ENCODE measurements around the gene KCTD7. TPM values are rescaled to one million over a fixed set of nuclear protein-coding genes. Genes with fewer than 3 reads are reported as not detected.
"Not testable (repeated sequence)": the region's sequence is repeated elsewhere in the genome, so short reads cannot be mapped to it uniquely, and the experiment has no call there.

KCTD7 gene
- total RNA-seq: 11.0 and 13.8 TPM in 2 replicates

GRCh38 chr7:66628361-66629221 is at the start of gene KCTD7:
KCTD7 (plus strand) TSS chr7:66628881; CDS start chr7:66629065, 184 bp downstream.
- Mint-ChIP-seq H3K36me3 (ENCODE audit: low read depth) (peaks cover 19% of the 10 kb centered on the region), H3K27ac (peak within 1 kb of the TSS; percentile 83), H3K9me3 (no peaks in the 10 kb centered on the region), H3K4me3 (peak within 1 kb of the TSS; percentile 90), H3K4me1 (ENCODE audit: low read depth) (peaks cover 39% of the 10 kb centered on the region), H3K27me3 (ENCODE audit: insufficient read depth) (no peaks in the 10 kb centered on the region)
- intact Hi-C loops (cut with micrococcal nuclease): loop anchor here (1.0 kb wide), 8 partner anchors 26 to 878 kb away; partner anchors contain the start of genes RABGEF1 and TYW1
- peak; percentile 94 for DNase-seq (ENCODE audit: low spot score)

GRCh38 chr7:66580380-66580779 is 48.3 kb upstream of the KCTD7 start:
- H3K27ac Mint-ChIP-seq; H3K9me3 Mint-ChIP-seq; DNase-seq (ENCODE audit: low spot score); intact Hi-C loops (cut with micrococcal nuclease); H3K4me3 Mint-ChIP-seq; H3K27me3 Mint-ChIP-seq (ENCODE audit: insufficient read depth): not testable (repeated sequence)
- H3K36me3 Mint-ChIP-seq (ENCODE audit: low read depth): peaks cover 25% of the 10 kb centered on the region
- H3K4me1 Mint-ChIP-seq (ENCODE audit: low read depth): peaks cover 45% of the 10 kb centered on the region

DNA sequence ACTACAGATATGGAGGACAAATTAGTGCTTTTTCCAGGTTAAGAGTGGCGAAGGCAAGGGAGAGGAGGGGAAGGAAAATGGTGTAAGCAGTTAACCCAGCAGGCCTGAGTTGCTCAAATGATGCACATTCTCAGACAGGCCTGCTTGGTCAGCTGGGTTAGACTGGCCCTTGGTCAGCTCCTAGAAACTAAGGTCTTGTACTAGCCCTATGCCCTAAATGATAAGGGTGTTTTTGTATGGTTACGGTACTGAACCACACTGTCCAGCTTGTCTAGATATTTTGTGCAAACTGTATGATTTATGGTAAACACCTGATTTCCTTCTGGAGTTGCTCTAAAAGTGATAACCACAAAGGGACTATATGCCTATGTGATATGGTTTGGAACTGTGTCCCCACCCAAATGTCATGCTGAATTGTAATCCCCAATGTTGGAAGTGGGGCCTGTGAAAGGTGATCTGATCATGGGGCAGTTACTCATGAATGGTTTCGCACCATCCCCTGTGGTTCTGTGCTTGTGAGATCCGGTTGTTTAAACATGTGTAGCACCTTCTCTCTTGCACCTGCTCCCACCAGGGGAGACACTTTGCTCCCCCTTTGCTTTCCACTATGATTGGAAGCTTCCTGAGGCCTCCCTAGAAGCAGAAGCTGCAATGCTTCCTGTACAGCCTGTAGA is 45.7 kb upstream of the KCTD7 start:
- H3K27me3 Mint-ChIP-seq (ENCODE audit: insufficient read depth); H3K27ac Mint-ChIP-seq; DNase-seq (ENCODE audit: low spot score); H3K9me3 Mint-ChIP-seq; intact Hi-C loops (cut with micrococcal nuclease); H3K4me3 Mint-ChIP-seq: not testable (repeated sequence)
- Mint-ChIP-seq H3K4me1 (ENCODE audit: low read depth) (peaks cover 43% of the 10 kb centered on the region), H3K36me3 (ENCODE audit: low read depth) (peaks cover 18% of the 10 kb centered on the region)

DNA sequence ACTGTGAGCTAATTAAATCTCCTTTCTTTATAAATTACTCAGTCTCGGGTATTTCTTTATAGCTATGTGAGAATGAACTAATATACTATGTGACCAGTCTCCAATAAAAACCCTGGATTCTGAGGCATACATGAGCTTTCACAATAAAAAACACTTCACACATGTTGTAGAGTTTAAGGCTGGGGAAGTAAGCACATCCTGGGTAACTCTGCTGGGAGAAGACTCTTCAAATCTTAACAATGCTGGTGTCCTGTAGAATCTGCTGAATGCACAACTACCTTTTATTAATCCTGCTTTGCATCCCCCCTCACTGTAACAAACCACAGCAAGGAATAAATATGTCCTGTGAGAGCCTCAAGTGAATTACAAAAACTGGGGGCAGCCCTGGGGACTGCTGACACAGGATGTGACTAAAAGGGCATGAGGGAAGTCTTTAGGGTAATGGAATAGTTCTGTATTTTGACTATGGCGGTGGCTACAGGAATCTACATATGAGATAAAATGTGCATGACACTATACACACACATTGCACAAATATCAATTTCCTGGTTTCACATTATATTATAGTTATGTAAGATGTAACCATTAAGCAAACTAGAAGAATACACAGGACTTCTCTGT is 45.1 kb upstream of the KCTD7 start:
- no peaks in the 10 kb centered on the region for H3K9me3 Mint-ChIP-seq
- no peak overlapping the region for H3K4me3 Mint-ChIP-seq
- H3K27ac Mint-ChIP-seq: no peak overlapping the region
- no peak for DNase-seq (ENCODE audit: low spot score)
- peaks cover 13% of the 10 kb centered on the region for H3K36me3 Mint-ChIP-seq (ENCODE audit: low read depth)
- H3K27me3 Mint-ChIP-seq (ENCODE audit: insufficient read depth): no peaks in the 10 kb centered on the region
- peaks cover 39% of the 10 kb centered on the region for H3K4me1 Mint-ChIP-seq (ENCODE audit: low read depth)
- intact Hi-C loops (cut with micrococcal nuclease): no loop called here

- peaks cover 58% of the 10 kb centered on the region for H3K4me1 Mint-ChIP-seq (ENCODE audit: low read depth)
- H3K4me3 Mint-ChIP-seq: no peak overlapping the region
- intact Hi-C loops (cut with micrococcal nuclease): no loop called here
- no peaks in the 10 kb centered on the region for H3K9me3 Mint-ChIP-seq
- H3K27me3 Mint-ChIP-seq (ENCODE audit: insufficient read depth): no peaks in the 10 kb centered on the region
- H3K36me3 Mint-ChIP-seq (ENCODE audit: low read depth): peaks cover 16% of the 10 kb centered on the region
- DNase-seq (ENCODE audit: low spot score): no peak
- H3K27ac Mint-ChIP-seq: no peak overlapping the region
These were observed 42.5 kb upstream of the KCTD7 start for GRCh38 chr7:66586181-66586580.

- H3K27ac Mint-ChIP-seq; intact Hi-C loops (cut with micrococcal nuclease): not testable (repeated sequence)
These were observed 40.5 kb upstream of the KCTD7 start for GRCh38 chr7:66588226-66588625.

GRCh38 chr7:66588856-66589570 is 39.7 kb upstream of the KCTD7 start:
- intact Hi-C loops (cut with micrococcal nuclease); DNase-seq (ENCODE audit: low spot score); H3K9me3 Mint-ChIP-seq; H3K27me3 Mint-ChIP-seq (ENCODE audit: insufficient read depth); H3K36me3 Mint-ChIP-seq (ENCODE audit: low read depth); H3K27ac Mint-ChIP-seq: not testable (repeated sequence)
- Mint-ChIP-seq H3K4me3 (peak overlapping the region; percentile 39), H3K4me1 (ENCODE audit: low read depth) (peaks cover 66% of the 10 kb centered on the region)

More at GRCh38 chr7:66588226-66588625, 40.5 kb upstream of the KCTD7 start:
- peaks cover 71% of the 10 kb centered on the region for H3K4me1 Mint-ChIP-seq (ENCODE audit: low read depth)
- H3K4me3 Mint-ChIP-seq; H3K27me3 Mint-ChIP-seq (ENCODE audit: insufficient read depth); DNase-seq (ENCODE audit: low spot score); H3K9me3 Mint-ChIP-seq: not testable (repeated sequence)
- peaks cover 11% of the 10 kb centered on the region for H3K36me3 Mint-ChIP-seq (ENCODE audit: low read depth)

GRCh38 chr7:66590302-66591057 is 38.2 kb upstream of the KCTD7 start:
- H3K27me3 Mint-ChIP-seq (ENCODE audit: insufficient read depth): not testable (repeated sequence)
- peak overlapping the region; percentile 96 for H3K4me3 Mint-ChIP-seq

DNA sequence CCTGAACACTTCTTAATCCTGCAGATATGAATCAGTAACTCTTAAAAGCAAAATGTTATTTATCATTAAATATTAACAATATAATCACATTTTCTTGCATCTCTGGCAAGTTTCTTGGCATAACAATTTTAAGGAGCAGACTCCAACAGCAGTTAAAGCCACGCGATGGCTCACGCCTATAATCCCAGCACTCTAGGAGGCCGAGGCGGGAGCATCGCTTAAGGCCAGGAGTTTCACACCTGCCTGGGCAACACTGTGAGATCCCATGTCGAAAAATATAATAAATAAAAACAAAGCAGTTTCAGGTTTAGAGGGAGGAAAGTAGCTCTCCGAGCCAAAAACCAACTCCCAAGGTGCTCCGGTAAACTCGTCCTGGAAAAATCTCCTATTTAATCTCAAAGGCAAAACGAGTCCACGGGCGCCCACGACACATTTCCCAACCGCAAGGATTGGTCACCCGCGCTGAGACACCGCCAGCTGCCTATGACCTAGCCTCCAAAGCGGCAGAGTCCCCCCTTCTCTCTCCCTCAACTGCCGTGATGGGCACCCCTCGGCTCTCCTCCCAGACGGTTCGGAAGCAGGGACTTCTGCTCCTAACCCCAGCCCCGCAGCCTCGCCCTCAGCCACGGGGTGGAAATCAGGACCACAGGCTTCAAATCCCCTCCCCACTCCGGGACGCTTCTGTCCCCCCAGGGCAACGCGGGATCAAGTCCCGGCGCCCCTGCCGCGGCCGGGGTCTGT is 37.5 kb upstream of the KCTD7 start:
- not testable (repeated sequence) for H3K36me3 Mint-ChIP-seq (ENCODE audit: low read depth); DNase-seq (ENCODE audit: low spot score); H3K9me3 Mint-ChIP-seq; H3K27me3 Mint-ChIP-seq (ENCODE audit: insufficient read depth)
- Mint-ChIP-seq H3K4me3 (peak overlapping the region; percentile 96), H3K27ac (peak overlapping the region; percentile 70), H3K4me1 (ENCODE audit: low read depth) (peaks cover 52% of the 10 kb centered on the region)
- intact Hi-C loops (cut with micrococcal nuclease): loop anchor here (10.0 kb wide), 1 partner anchor 714 kb away; no protein-coding TSS in a partner anchor

More at GRCh38 chr7:66590302-66591057, 38.2 kb upstream of the KCTD7 start:
- peaks cover 57% of the 10 kb centered on the region for H3K4me1 Mint-ChIP-seq (ENCODE audit: low read depth)
- not testable (repeated sequence) for DNase-seq (ENCODE audit: low spot score); H3K36me3 Mint-ChIP-seq (ENCODE audit: low read depth); H3K9me3 Mint-ChIP-seq
- intact Hi-C loops (cut with micrococcal nuclease): loop anchor here (10.0 kb wide), 1 partner anchor 714 kb away; no protein-coding TSS in a partner anchor
- peak overlapping the region; percentile 70 for H3K27ac Mint-ChIP-seq

DNA sequence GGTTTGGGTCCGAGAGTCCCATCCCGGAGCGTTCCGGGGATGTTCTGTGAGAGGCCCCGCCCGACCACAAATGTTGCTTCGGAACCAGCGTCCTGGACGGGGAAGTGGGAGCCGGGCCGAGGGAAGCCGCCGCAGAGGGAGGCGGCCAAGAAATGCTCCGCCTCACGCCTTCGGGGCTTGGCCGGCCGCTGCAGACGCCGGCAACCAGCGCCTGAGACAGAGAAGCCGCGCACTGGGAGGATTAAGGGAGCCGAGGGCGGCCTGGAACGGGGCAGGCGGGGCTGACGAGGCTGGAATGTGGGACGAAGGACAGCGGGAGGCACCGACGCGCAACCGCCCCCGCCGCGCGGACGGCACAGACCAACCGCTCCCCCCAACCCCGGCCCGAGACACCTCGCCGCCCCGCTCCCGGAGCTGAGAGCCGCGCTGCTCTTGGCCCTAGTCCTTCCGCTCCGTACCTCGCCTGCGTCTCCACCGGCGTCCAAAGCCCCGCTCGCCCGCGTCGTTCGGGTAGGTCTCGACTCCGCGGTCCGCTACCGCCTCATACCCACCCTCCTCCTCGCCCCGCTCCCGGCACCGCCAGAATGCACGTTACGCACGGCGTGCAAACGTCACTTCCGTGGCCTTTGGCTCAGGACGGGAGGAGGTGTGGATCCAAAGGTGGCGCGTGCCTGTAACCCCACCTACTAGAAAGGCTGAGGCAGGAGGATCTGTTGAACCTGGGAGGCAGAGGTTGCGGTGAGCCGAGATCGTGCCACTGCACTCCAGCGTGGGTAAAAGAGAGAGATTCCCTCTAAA is 36.7 kb upstream of the KCTD7 start:
- peak; percentile 87 for DNase-seq (ENCODE audit: low spot score)
- intact Hi-C loops (cut with micrococcal nuclease): loop anchor here (1.0 to 10.0 kb wide), 8 partner anchors 35 to 713 kb away; partner anchors contain the start of genes KCTD7, TMEM248 and TYW1
- Mint-ChIP-seq H3K27me3 (ENCODE audit: insufficient read depth) (peaks cover 3% of the 10 kb centered on the region), H3K27ac (peak overlapping the region; percentile 93), H3K4me1 (ENCODE audit: low read depth) (peaks cover 46% of the 10 kb centered on the region), H3K9me3 (no peaks in the 10 kb centered on the region), H3K4me3 (peak overlapping the region; percentile 96), H3K36me3 (ENCODE audit: low read depth) (peaks cover 6% of the 10 kb centered on the region)

Data from activated T-helper 1 cell treated with anti-CD3 and anti-CD28 coated beads, Interleukin-12 subunit alpha, Interleukin-12 subunit beta, Interleukin-2, Interleukin-4 antibody, amounts not matched to agents 30 ng/mL and 10 ng/mL and 1 ng/mL, durations not matched to agents 14 hours and 24 hours and 36 hours (primary cell).